H9 (cell line): ENCODE data around the gene CPT1A. TPM values are rescaled to one million over a fixed set of nuclear protein-coding genes. Genes with fewer than 3 reads are reported as not detected.

Experiments used
- DNase-seq: peaks from one replicate; pipeline ENCODE4 v3.0.0-alpha.2; 2017
- H2AFZ ChIP-seq: one replicate; pipeline ENCODE4 v1.6.1; 2013; ENCODE audit warnings: mild to moderate bottlenecking, low read length, control low read depth, moderate library complexity
- H2AK5ac ChIP-seq: 2 replicates; pipeline ENCODE4 v1.6.1; 2013; ENCODE audit warnings: low read length, control low read depth, mixed read lengths; ENCODE audit not compliant: insufficient read length
- H2BK120ac ChIP-seq: one replicate; pipeline ENCODE4 v1.6.1; 2013; ENCODE audit warnings: low read depth, mild to moderate bottlenecking, low read length, control low read depth, inconsistent platforms; ENCODE audit not compliant: poor library complexity, severe bottlenecking
- H2BK12ac ChIP-seq: 2 replicates; pipeline ENCODE4 v1.6.1; 2013; ENCODE audit warnings: low read length, control low read depth, mixed read lengths, low read depth; ENCODE audit not compliant: insufficient read length
- H2BK15ac ChIP-seq: 2 replicates; pipeline ENCODE4 v1.6.1; 2013; ENCODE audit warnings: low read depth, low read length, control low read depth
- H2BK20ac ChIP-seq: one replicate; pipeline ENCODE4 v1.6.1; 2013; ENCODE audit warnings: low read depth, mild to moderate bottlenecking, low read length, control low read depth, inconsistent platforms; ENCODE audit not compliant: poor library complexity, severe bottlenecking
- H2BK5ac ChIP-seq: 2 replicates; pipeline ENCODE4 v1.6.1; 2013; ENCODE audit warnings: low read length, control low read depth, mixed read lengths; ENCODE audit not compliant: insufficient read length
- H3K14ac ChIP-seq: 2 replicates; pipeline ENCODE4 v1.6.1; 2013; ENCODE audit warnings: low read length, control low read depth; ENCODE audit not compliant: insufficient read depth
- H3K18ac ChIP-seq: 2 replicates; pipeline ENCODE4 v1.6.1; 2013; ENCODE audit warnings: low read depth, mild to moderate bottlenecking, mixed read lengths, low read length, control low read depth; ENCODE audit not compliant: insufficient read length
- H3K23ac ChIP-seq: 2 replicates; pipeline ENCODE4 v1.6.1; 2013; ENCODE audit warnings: low read length, control low read depth, mixed read lengths, low read depth; ENCODE audit not compliant: insufficient read length
- H3K23me2 ChIP-seq: 2 replicates; pipeline ENCODE4 v1.6.1; 2013; ENCODE audit warnings: low read depth, mild to moderate bottlenecking, mixed read lengths, low read length, control low read depth; ENCODE audit not compliant: insufficient read length, poor library complexity, severe bottlenecking
- H3K27ac ChIP-seq: 2 replicates; pipeline ENCODE4 v1.5.1; 2013; ENCODE audit warnings: low read length, control low read depth, mixed read lengths, low read depth; ENCODE audit not compliant: insufficient read length
- H3K27me3 ChIP-seq: 2 replicates; pipeline ENCODE4 v1.6.1; 2013; ENCODE audit warnings: low read length, control low read depth, inconsistent platforms; ENCODE audit not compliant: insufficient read depth
- H3K4ac ChIP-seq: 2 replicates; pipeline ENCODE4 v1.6.1; 2013; ENCODE audit warnings: low read depth, mild to moderate bottlenecking, control low read depth, inconsistent platforms, low read length, moderate library complexity
- H3K4me1 ChIP-seq: 2 replicates; pipeline ENCODE4 v1.6.1; 2013; ENCODE audit warnings: low read length, control low read depth, inconsistent platforms; ENCODE audit not compliant: insufficient read depth
- H3K4me2 ChIP-seq: 2 replicates; pipeline ENCODE4 v1.6.1; 2013; ENCODE audit warnings: low read length, control low read depth, mixed read lengths; ENCODE audit not compliant: insufficient read length, insufficient read depth
- H3K56ac ChIP-seq: 2 replicates; pipeline ENCODE4 v1.6.1; 2013; ENCODE audit warnings: low read depth, mild to moderate bottlenecking, mixed read lengths, low read length, control low read depth; ENCODE audit not compliant: insufficient read length
- H3K79me1 ChIP-seq: 2 replicates; pipeline ENCODE4 v1.6.1; 2013; ENCODE audit warnings: low read depth, mild to moderate bottlenecking, moderate library complexity, low read length, control low read depth, inconsistent platforms; ENCODE audit not compliant: insufficient read depth, poor library complexity, severe bottlenecking
- H3K79me2 ChIP-seq: 2 replicates; pipeline ENCODE4 v1.6.1; 2013; ENCODE audit warnings: low read length, control low read depth, inconsistent platforms; ENCODE audit not compliant: insufficient read depth
- H3K9ac ChIP-seq: 2 replicates; pipeline ENCODE4 v1.6.1; 2013; ENCODE audit warnings: low read length, control low read depth, mixed read lengths; ENCODE audit not compliant: insufficient read length; ENCODE audit errors: extremely low read depth
- H3K9me3 ChIP-seq: one replicate; pipeline ENCODE4 v1.6.1; 2013; ENCODE audit warnings: low read depth, low read length, inconsistent platforms; ENCODE audit not compliant: control insufficient read depth
- H3T11ph ChIP-seq: one replicate; pipeline ENCODE4 v1.6.1; 2013; ENCODE audit warnings: mild to moderate bottlenecking, low read length, control low read depth, inconsistent platforms
- H4K20me1 ChIP-seq: one replicate; pipeline ENCODE4 v1.6.1; 2013; ENCODE audit not compliant: control insufficient read depth, insufficient read length, insufficient read depth
- H4K5ac ChIP-seq: 2 replicates; pipeline ENCODE4 v1.6.1; 2013; ENCODE audit warnings: low read depth, mild to moderate bottlenecking, mixed read lengths, low read length, control low read depth; ENCODE audit not compliant: insufficient read length
- H4K8ac ChIP-seq: replicated peaks from 2 replicates; pipeline ENCODE4 v1.6.1; 2013; ENCODE audit warnings: low read length, control low read depth, mixed read lengths, low read depth; ENCODE audit not compliant: insufficient read length
- H4K91ac ChIP-seq: 2 replicates; pipeline ENCODE4 v1.6.1; 2013; ENCODE audit warnings: low read depth, mild to moderate bottlenecking, moderate library complexity, mixed read lengths, low read length, control low read depth; ENCODE audit not compliant: insufficient read length
- H3K27ac Mint-ChIP-seq, 3 experiments: 2 replicates in 2 of 3; 3 replicates in 1 of 3; pipeline ENCODE4 v1.8.0; 2020 to 2021; ENCODE audit warnings: mixed read lengths in 3 of 3, mild to moderate bottlenecking in 1 of 3, moderate library complexity in 1 of 3
- H3K27me3 Mint-ChIP-seq: 2 replicates; pipeline ENCODE4 v1.8.0; 2021; ENCODE audit warnings: low read depth, mild to moderate bottlenecking, moderate library complexity, mixed read lengths
- H3K36me3 Mint-ChIP-seq, 3 experiments: 2 replicates in 2 of 3; 3 replicates in 1 of 3; pipeline ENCODE4 v1.8.0; 2020 to 2021; ENCODE audit warnings: low read depth in 3 of 3, mixed read lengths in 3 of 3; ENCODE audit not compliant: insufficient read depth in 1 of 3
- H3K4me1 Mint-ChIP-seq, 2 experiments: 2 replicates each; pipeline ENCODE4 v1.8.0; 2020; ENCODE audit warnings: mixed read lengths in 2 of 2
- H3K4me3 Mint-ChIP-seq, 2 experiments: 2 replicates in 1 of 2; 3 replicates in 1 of 2; pipeline ENCODE4 v1.8.0; 2020 to 2021; ENCODE audit warnings: mild to moderate bottlenecking in 2 of 2, mixed read lengths in 2 of 2, moderate library complexity in 1 of 2
- H3K9me3 Mint-ChIP-seq, 2 experiments: 2 replicates in 1 of 2; 3 replicates in 1 of 2; pipeline ENCODE4 v1.8.0; 2020; ENCODE audit warnings: mild to moderate bottlenecking in 2 of 2, mixed read lengths in 2 of 2, moderate library complexity in 1 of 2
- CTCF ChIP-seq: fragments of 200-600 bp; sonication (generic); conservative IDR thresholded peaks from 3 replicates; pipeline ENCODE4 v1.8.0; 2021; ENCODE audit warnings: antibody characterized with exemption, mild to moderate bottlenecking
- WGBS: extraction: QIAGEN DNeasy Blood & Tissue Kit; methylation state at CpG from one replicate; pipeline ENCODE4 v1.1.7; 2013; ENCODE audit warnings: missing lambda C conversion rate, low lambda C conversion rate, mixed read lengths; ENCODE audit not compliant: insufficient read length; ENCODE audit errors: extremely low coverage; 5-methylcytosine and 5-hydroxymethylcytosine counted together
- total RNA-seq: library from RNA; stranded (reverse); gene quantifications from 2 replicates; pipeline ENCODE4 v1.2.1, GENCODE V29; 2021

Gene CPT1A
- total RNA-seq, 1 experiment from 2014 or later: 7.5 TPM

- H3K4ac ChIP-seq: no peak overlapping the region
These were observed 26.6 kb upstream of the CPT1A start for GRCh38 chr11:68868221-68868835.

More at GRCh38 chr11:68868221-68868835, 26.6 kb upstream of the CPT1A start:
- no peak overlapping the region for H2BK12ac ChIP-seq
- H3K18ac ChIP-seq: no peak overlapping the region
- no peak overlapping the region for H2AK5ac ChIP-seq
- H3K27ac ChIP-seq: no peak overlapping the region
- no peak overlapping the region for H2AFZ ChIP-seq
- no peak overlapping the region for H2BK5ac ChIP-seq
- DNase-seq: no peak
- H3K27me3 ChIP-seq: no peaks in the 10 kb centered on the region
- H3K36me3 Mint-ChIP-seq: peaks cover 0 to 3% (median 0%) of the 10 kb centered on the region in 3 experiments; a peak in 1 of 7 replicates
- H4K5ac ChIP-seq: no peak overlapping the region
- H3K27ac Mint-ChIP-seq: 0 out of 7 replicates have a peak overlapping the region, but pooled peaks of 1 of the 3 experiments have one; percentile 6
- H3K14ac ChIP-seq: no peak overlapping the region
- no peak for TF ChIP-seq CTCF
- H3K4me1 ChIP-seq: no peaks in the 10 kb centered on the region; the same call in 1 of the 2 replicates
- H3K56ac ChIP-seq: no peak overlapping the region
- H3K79me2 ChIP-seq: no peaks in the 10 kb centered on the region
- no peak overlapping the region for H4K8ac ChIP-seq
- H2BK120ac ChIP-seq: no peak overlapping the region
- no peaks in the 10 kb centered on the region for H3K23me2 ChIP-seq
- peaks cover 14% of the 10 kb centered on the region for H3K27me3 Mint-ChIP-seq
- no peak overlapping the region for H3K23ac ChIP-seq
- no peak overlapping the region for H2BK15ac ChIP-seq
- no peak overlapping the region for H3K9ac ChIP-seq
- no peaks in the 10 kb centered on the region for H3K79me1 ChIP-seq
- H3T11ph ChIP-seq: no peak overlapping the region
- H3K4me1 Mint-ChIP-seq: peaks cover 28 to 41% of the 10 kb centered on the region in 2 experiments
- no CpG with 5 or more reads among the region's 18 CpGs for WGBS
- H3K4me3 Mint-ChIP-seq: no peak overlapping the region
- no peaks in the 10 kb centered on the region for H3K9me3 ChIP-seq
- H4K91ac ChIP-seq: no peak overlapping the region
- H2BK20ac ChIP-seq: no peak overlapping the region
- no peaks in the 10 kb centered on the region for H4K20me1 ChIP-seq
- H3K4me2 ChIP-seq: no peak overlapping the region
- H3K9me3 Mint-ChIP-seq: peaks cover 0 to 1% of the 10 kb centered on the region in 2 experiments; a peak in 2 of 5 replicates
